ENCODE data around the gene ADORA2B. TPM values are rescaled to one million over a fixed set of nuclear protein-coding genes. Genes with fewer than 3 reads are reported as not detected.
"Not testable (repeated sequence)": the region's sequence is repeated elsewhere in the genome, so short reads cannot be mapped to it uniquely, and the experiment has no call there.

ADORA2B gene
- total and polyA plus RNA-seq, 2 donors from 2014 or later: 0.60 TPM; not detected in 1

- DNase-seq: no peak
- intact Hi-C loops (cut with DNase I): no loop called here
- Histone ChIP-seq H3K4me3 (ENCODE audit: low read length in 3 of 3) (no peak overlapping the region), H3K9ac (ENCODE audit: low read length in 3 of 3) (no peak overlapping the region), H3K36me3 (ENCODE audit: control insufficient read depth in 2 of 3, insufficient read depth in 3 of 3, low read length in 3 of 3) (no peaks in the 10 kb centered on the region), H3K4me1 (ENCODE audit: control insufficient read depth in 2 of 3, insufficient read depth in 2 of 3, low read depth in 1 of 3, low read length in 3 of 3) (no peaks in the 10 kb centered on the region), H3K27me3 (ENCODE audit: control insufficient read depth, insufficient read depth, low read length) (no peaks in the 10 kb centered on the region), H3K27ac (ENCODE audit: low read depth in 2 of 2, low read length in 2 of 2) (no peak overlapping the region), H3K9me3 (ENCODE audit: control insufficient read depth in 2 of 3, insufficient read depth in 1 of 3, low read length in 3 of 3) (no peaks in the 10 kb centered on the region)
- no peak for TF ChIP-seq CTCF (IDR thresholded peaks at IDR 0.05; ENCODE audit: borderline replicate concordance, extremely low read depth, insufficient read depth)
- no peak for FAIRE-seq
Measured at GRCh38 chr17:15900871-15901270, 44.1 kb upstream of the ADORA2B start.

GRCh38 chr17:15905236-15905635 is 39.7 kb upstream of the ADORA2B start:
- H3K4me1 ChIP-seq (ENCODE audit: control insufficient read depth in 2 of 3, insufficient read depth in 2 of 3, low read depth in 1 of 3, low read length in 3 of 3); H3K4me3 ChIP-seq (ENCODE audit: low read length in 3 of 3); H3K9ac ChIP-seq (ENCODE audit: low read length in 3 of 3); intact Hi-C loops (cut with DNase I); H3K27ac ChIP-seq (ENCODE audit: low read depth in 2 of 2, low read length in 2 of 2); FAIRE-seq; H3K27me3 ChIP-seq (ENCODE audit: control insufficient read depth, insufficient read depth, low read length); H3K36me3 ChIP-seq (ENCODE audit: control insufficient read depth in 2 of 3, insufficient read depth in 3 of 3, low read length in 3 of 3); H3K9me3 ChIP-seq (ENCODE audit: control insufficient read depth in 2 of 3, insufficient read depth in 1 of 3, low read length in 3 of 3); DNase-seq: not testable (repeated sequence)

- Histone ChIP-seq H3K27me3 (ENCODE audit: control insufficient read depth, insufficient read depth, low read length) (no peaks in the 10 kb centered on the region), H3K36me3 (ENCODE audit: control insufficient read depth in 2 of 3, insufficient read depth in 3 of 3, low read length in 3 of 3) (no peaks in the 10 kb centered on the region), H3K27ac (ENCODE audit: low read depth in 2 of 2, low read length in 2 of 2) (no peak overlapping the region), H3K9ac (ENCODE audit: low read length in 3 of 3) (no peak overlapping the region), H3K9me3 (ENCODE audit: control insufficient read depth in 2 of 3, insufficient read depth in 1 of 3, low read length in 3 of 3) (no peaks in the 10 kb centered on the region), H3K4me1 (ENCODE audit: control insufficient read depth in 2 of 3, insufficient read depth in 2 of 3, low read depth in 1 of 3, low read length in 3 of 3) (peaks cover 0 to 4% (median 3%) of the 10 kb centered on the region in 3 donors), H3K4me3 (ENCODE audit: low read length in 3 of 3) (no peak overlapping the region)
- FAIRE-seq (no peak), DNase-seq (no peak)
- no peak for TF ChIP-seq CTCF (IDR thresholded peaks at IDR 0.05; ENCODE audit: borderline replicate concordance, extremely low read depth, insufficient read depth)
- intact Hi-C loops (cut with DNase I): no loop called here
Measured at GRCh38 chr17:15907290-15907689, 37.6 kb upstream of the ADORA2B start.

DNA sequence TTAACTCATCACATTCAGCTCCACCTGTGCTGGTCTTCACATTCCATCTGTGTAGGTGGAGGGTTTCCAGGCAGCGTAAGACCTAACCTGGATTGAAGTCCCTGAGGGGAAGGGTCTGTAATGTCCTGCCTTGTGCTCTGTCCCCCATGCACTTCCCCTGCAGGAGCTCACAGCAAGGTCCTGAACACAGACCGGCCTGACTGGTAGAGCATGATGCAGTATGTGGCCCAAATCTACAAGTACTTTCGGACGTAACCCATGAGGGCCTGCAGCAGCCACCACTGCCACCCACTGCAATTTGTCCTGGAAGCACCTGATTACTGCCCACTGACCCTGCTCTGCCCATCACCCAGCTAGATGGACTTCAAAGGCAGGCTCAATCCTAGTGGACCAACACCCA is 36.6 kb upstream of the ADORA2B start:
- intact Hi-C loops (cut with DNase I): no loop called here
- H3K27me3 ChIP-seq (ENCODE audit: control insufficient read depth, insufficient read depth, low read length): no peaks in the 10 kb centered on the region
- H3K4me3 ChIP-seq (ENCODE audit: low read length in 3 of 3): no peak overlapping the region
- H3K4me1 ChIP-seq (ENCODE audit: control insufficient read depth in 2 of 3, insufficient read depth in 2 of 3, low read depth in 1 of 3, low read length in 3 of 3): peaks cover 0 to 4% (median 3%) of the 10 kb centered on the region in 3 donors
- TF ChIP-seq CTCF (IDR thresholded peaks at IDR 0.05; ENCODE audit: borderline replicate concordance, extremely low read depth, insufficient read depth): no peak
- H3K9me3 ChIP-seq (ENCODE audit: control insufficient read depth in 2 of 3, insufficient read depth in 1 of 3, low read length in 3 of 3): no peaks in the 10 kb centered on the region
- FAIRE-seq: no peak
- H3K27ac ChIP-seq (ENCODE audit: low read depth in 2 of 2, low read length in 2 of 2): no peak overlapping the region
- no peak for DNase-seq
- H3K9ac ChIP-seq (ENCODE audit: low read length in 3 of 3): no peak overlapping the region
- H3K36me3 ChIP-seq (ENCODE audit: control insufficient read depth in 2 of 3, insufficient read depth in 3 of 3, low read length in 3 of 3): no peaks in the 10 kb centered on the region

Measured in kidney (tissue), 14 donors.